HepG2 (cell line): ENCODE data around the gene RGS11. TPM values are rescaled to one million over a fixed set of nuclear protein-coding genes. Genes with fewer than 3 reads are reported as not detected.

Experiments used
- CAMTA2 ChIP-seq: sonication (generic); formaldehyde crosslinking; IDR thresholded peaks from 2 replicates; pipeline ENCODE4 v1.4.0; 2020; ENCODE audit warnings: mild to moderate bottlenecking, missing genetic modification reagents, borderline replicate concordance
- GABPA ChIP-seq, 2 experiments: IDR thresholded peaks; 2 replicates each; pipeline ENCODE4 v1.6.1; 2011 to 2016; ENCODE audit warnings: low read depth in 2 of 2, low read length in 1 of 2, missing biosample characterization in 1 of 2, missing genetic modification characterization in 1 of 2
- GABPB1 ChIP-seq: IDR thresholded peaks from 2 replicates; pipeline ENCODE4 v1.6.1; 2016; ENCODE audit warnings: mild to moderate bottlenecking, missing genetic modification reagents, moderate library complexity, missing compliant biosample characterization
- GATAD2A ChIP-seq: IDR thresholded peaks from 2 replicates; pipeline ENCODE4 v1.6.1; 2016
- HNRNPLL ChIP-seq: fragments of 200-400 bp; formaldehyde crosslinking; IDR thresholded peaks from 2 replicates; pipeline ENCODE4 v1.6.1; 2017; ENCODE audit warnings: mild to moderate bottlenecking, low read depth, low read length; ENCODE audit not compliant: poor library complexity, severe bottlenecking
- IRF9 ChIP-seq: sonication (generic); formaldehyde crosslinking; IDR thresholded peaks from 2 replicates; pipeline ENCODE4 v1.8.0; 2022; ENCODE audit warnings: missing genetic modification reagents, mild to moderate bottlenecking, borderline replicate concordance
- PATZ1 ChIP-seq: sonication (generic); formaldehyde crosslinking; IDR thresholded peaks from 2 replicates; pipeline ENCODE4 v1.4.0; 2020; ENCODE audit warnings: missing genetic modification reagents
- PRMT3 ChIP-seq: sonication (generic); formaldehyde crosslinking; IDR thresholded peaks from 2 replicates; pipeline ENCODE4 v1.8.1; 2022; ENCODE audit warnings: low read depth, mild to moderate bottlenecking, moderate library complexity, missing genetic modification reagents, borderline replicate concordance
- SPEN ChIP-seq: sonication (generic); formaldehyde crosslinking; IDR thresholded peaks from 2 replicates; pipeline ENCODE4 v1.5.1; 2020; ENCODE audit warnings: low read depth, mild to moderate bottlenecking, missing genetic modification reagents
- STAT6 ChIP-seq: sonication (generic); formaldehyde crosslinking; IDR thresholded peaks from 2 replicates; pipeline ENCODE4 v1.4.0; 2020; ENCODE audit warnings: missing genetic modification reagents, mild to moderate bottlenecking, borderline replicate concordance
- THRA ChIP-seq: sonication (generic); formaldehyde crosslinking; IDR thresholded peaks from 2 replicates; pipeline ENCODE4 v1.4.0; 2020; ENCODE audit warnings: missing genetic modification reagents, borderline replicate concordance
- ZBTB3 ChIP-seq: sonication (generic); formaldehyde crosslinking; IDR thresholded peaks from 2 replicates; pipeline ENCODE4 v1.4.0; 2020; ENCODE audit warnings: low read depth, mild to moderate bottlenecking, moderate library complexity, missing genetic modification reagents, borderline replicate concordance
- ZFY ChIP-seq: sonication (generic); formaldehyde crosslinking; IDR thresholded peaks from 2 replicates; pipeline ENCODE4 v1.4.0; 2020; ENCODE audit warnings: missing genetic modification reagents
- ZMYM3 ChIP-seq: sonication (generic); formaldehyde crosslinking; IDR thresholded peaks from 2 replicates; pipeline ENCODE4 v1.5.1; 2020; ENCODE audit warnings: mild to moderate bottlenecking, missing genetic modification reagents
- ZNF468 ChIP-seq: sonication (generic); formaldehyde crosslinking; IDR thresholded peaks from 2 replicates; pipeline ENCODE4 v1.8.0; 2022; ENCODE audit warnings: mild to moderate bottlenecking, moderate library complexity, missing genetic modification reagents
- ZNF761 ChIP-seq: sonication (generic); formaldehyde crosslinking; conservative IDR thresholded peaks from 2 replicates; pipeline ENCODE4 v1.4.0; 2020; ENCODE audit warnings: mild to moderate bottlenecking, missing genetic modification reagents
- ZNF777 ChIP-seq: sonication (generic); formaldehyde crosslinking; IDR thresholded peaks from 2 replicates; pipeline ENCODE4 v1.4.0; 2020; ENCODE audit warnings: missing genetic modification reagents
- polyA plus RNA-seq, 8 experiments: library from polyadenylated mRNA; depleted of rRNA in 3 of 8; stranded (reverse) in 7 of 8; unstranded in 1 of 8; fragments of >200 nt; fragmentation: Illumina TruSeq in 4 of 8; extraction: Trizol in 4 of 8; gene quantifications; 2 replicates each; pipeline versions ENCODE4 v1.2.1 to v1.2.3, GENCODE V29; 2011 to 2016; ENCODE audit warnings: low read depth in 4 of 8, missing spikeins in 1 of 8, mixed read lengths in 1 of 8; ENCODE audit not compliant: insufficient read depth in 1 of 8
- total RNA-seq, 5 experiments: library from RNA; depleted of rRNA; stranded (reverse); fragments of >200 nt; fragmentation: Illumina TruSeq; extraction: Trizol; gene quantifications; 2 replicates each; pipeline ENCODE4 v1.2.3, GENCODE V29; 2016; ENCODE audit warnings: low read depth in 1 of 5
- TF ChIP-seq, protein P1 (sequence below): sonication (generic); formaldehyde crosslinking; IDR thresholded peaks from 2 replicates; pipeline ENCODE4 v1.4.0; 2020; ENCODE audit warnings: mild to moderate bottlenecking, missing genetic modification reagents
- TF ChIP-seq, protein P2 (sequence below): sonication (generic); formaldehyde crosslinking; IDR thresholded peaks from 2 replicates; pipeline ENCODE4 v1.4.0; 2020; ENCODE audit warnings: low read depth, mild to moderate bottlenecking, missing genetic modification reagents

Gene RGS11
- total and polyA plus RNA-seq, 2 of the 13 experiments (the other 11 are each of a cell fraction or from before 2014, with no cell fraction given), result 0.11 TPM; not detected in 1

- peak; percentile 19; the same call in 1 of the 2 replicates for TF ChIP-seq PATZ1 (CRISPR knock-in tag)
- TF ChIP-seq STAT6 (CRISPR knock-in tag), result no peak
- TF ChIP-seq PRMT3, result no peak
- no peak for TF ChIP-seq GATAD2A (CRISPR knock-in tag)
- TF ChIP-seq ZNF761 (CRISPR knock-in tag), result no peak
- no peak for TF ChIP-seq ZNF468 (CRISPR knock-in tag)
- no peak for TF ChIP-seq ZBTB3 (CRISPR knock-in tag)
- no peak for TF ChIP-seq GABPA (IDR thresholded peaks at IDR 0.05; ENCODE audit: low read depth, low read length)
- TF ChIP-seq GABPA (CRISPR knock-in tag; IDR thresholded peaks at IDR 0.05; ENCODE audit: low read depth), result no peak
- TF ChIP-seq, protein P1, sequence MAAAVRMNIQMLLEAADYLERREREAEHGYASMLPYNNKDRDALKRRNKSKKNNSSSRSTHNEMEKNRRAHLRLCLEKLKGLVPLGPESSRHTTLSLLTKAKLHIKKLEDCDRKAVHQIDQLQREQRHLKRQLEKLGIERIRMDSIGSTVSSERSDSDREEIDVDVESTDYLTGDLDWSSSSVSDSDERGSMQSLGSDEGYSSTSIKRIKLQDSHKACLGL (CRISPR knock-in tag), result peak; percentile 44; the same call in 1 of the 2 replicates
- TF ChIP-seq CAMTA2 (CRISPR knock-in tag), result no peak
- TF ChIP-seq IRF9 (CRISPR knock-in tag), result 0 out of 2 replicates have a peak, but pooled peaks have one; percentile 33
- peak; percentile 22 for TF ChIP-seq HNRNPLL
- no peak for TF ChIP-seq ZMYM3 (CRISPR knock-in tag)
- TF ChIP-seq THRA (CRISPR knock-in tag), result no peak
- peak; percentile 33; the same call in 1 of the 2 replicates for TF ChIP-seq ZFY
- peak; percentile 30; the same call in 1 of the 2 replicates for TF ChIP-seq SPEN (CRISPR knock-in tag)
- 0 out of 2 replicates have a peak, but pooled peaks have one; percentile 21 for TF ChIP-seq ZNF777
- TF ChIP-seq GABPB1 (CRISPR knock-in tag), result peak; percentile 25; the same call in 1 of the 2 replicates
- TF ChIP-seq, protein P2, sequence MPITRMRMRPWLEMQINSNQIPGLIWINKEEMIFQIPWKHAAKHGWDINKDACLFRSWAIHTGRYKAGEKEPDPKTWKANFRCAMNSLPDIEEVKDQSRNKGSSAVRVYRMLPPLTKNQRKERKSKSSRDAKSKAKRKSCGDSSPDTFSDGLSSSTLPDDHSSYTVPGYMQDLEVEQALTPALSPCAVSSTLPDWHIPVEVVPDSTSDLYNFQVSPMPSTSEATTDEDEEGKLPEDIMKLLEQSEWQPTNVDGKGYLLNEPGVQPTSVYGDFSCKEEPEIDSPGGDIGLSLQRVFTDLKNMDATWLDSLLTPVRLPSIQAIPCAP (CRISPR knock-in tag), result no peak
These were observed 603 bp downstream of the RGS11 start (continued) for GRCh38 chr16:275041-275641.
